GM19397 (cell line): ENCODE measurements around the gene SDR42E1.
"Not testable (repeated sequence)": the region's sequence is repeated elsewhere in the genome, so short reads cannot be mapped to it uniquely, and the experiment has no call there.

ENCODE experiments used
- ATAC-seq: cut with Tn5 transposase; IDR thresholded peaks from one replicate; pipeline ENCODE4 v1.9.1; 2021; ENCODE audit warnings: mild to moderate bottlenecking, moderate library complexity; ENCODE audit not compliant: unreplicated experiment

The SDR42E1 gene

DNA sequence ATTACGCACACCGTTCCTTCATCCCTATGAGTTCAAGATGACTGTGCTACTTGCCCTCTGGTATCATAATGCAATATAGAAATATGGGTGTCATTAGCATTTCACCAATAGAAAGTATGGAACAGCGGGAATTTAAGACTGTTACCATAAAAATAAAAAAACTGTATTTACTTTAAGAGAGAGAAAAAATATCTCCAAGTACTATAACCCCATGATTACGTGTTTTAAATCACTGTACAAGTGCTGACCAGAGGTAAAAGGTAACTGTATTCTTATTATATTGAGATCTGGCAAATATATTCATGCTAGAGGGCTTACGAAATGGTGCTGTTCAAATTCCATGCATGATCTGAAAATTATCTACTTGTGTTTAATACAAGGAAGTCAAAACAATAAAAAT lies 5.2 kb downstream of the SDR42E1 start:
- ATAC-seq: no peak

DNA sequence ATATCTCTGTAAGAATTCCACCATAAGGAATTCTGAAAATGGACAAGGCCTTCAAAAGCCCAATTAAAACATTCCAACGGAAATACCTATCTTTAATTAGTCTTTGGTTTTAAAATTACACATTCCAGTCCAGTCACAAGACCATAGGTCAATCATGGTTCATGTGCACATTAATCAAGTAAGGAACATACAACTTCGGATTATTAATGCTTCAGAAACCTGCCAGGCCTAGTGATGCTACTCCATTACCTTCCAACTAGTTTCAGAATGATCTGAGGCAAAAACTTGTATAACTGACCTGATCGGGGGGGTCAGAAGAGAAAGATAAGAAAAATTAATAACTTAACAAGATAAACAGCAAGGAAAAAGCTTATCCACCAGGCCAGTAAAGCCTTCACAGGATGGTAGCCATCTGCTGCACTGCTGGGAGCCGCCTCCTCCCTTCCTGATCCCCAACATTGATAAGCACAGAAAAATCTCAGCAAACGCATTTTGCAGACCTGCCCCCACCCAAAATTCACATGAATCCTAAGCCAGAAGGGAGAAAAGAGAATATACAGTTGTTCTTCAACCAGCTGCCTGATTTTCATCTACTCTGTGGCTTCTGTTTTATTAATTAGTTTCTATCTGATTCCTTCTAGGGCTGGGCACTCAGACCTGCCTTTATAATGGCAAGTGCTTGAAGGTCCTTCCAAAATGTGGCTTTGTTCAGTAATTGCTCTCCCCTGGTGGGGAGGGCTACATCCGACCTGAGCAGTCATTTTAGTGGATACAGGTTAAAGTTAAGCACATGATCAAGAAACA lies 6.0 kb downstream of the SDR42E1 start:
- no peak for ATAC-seq

DNA sequence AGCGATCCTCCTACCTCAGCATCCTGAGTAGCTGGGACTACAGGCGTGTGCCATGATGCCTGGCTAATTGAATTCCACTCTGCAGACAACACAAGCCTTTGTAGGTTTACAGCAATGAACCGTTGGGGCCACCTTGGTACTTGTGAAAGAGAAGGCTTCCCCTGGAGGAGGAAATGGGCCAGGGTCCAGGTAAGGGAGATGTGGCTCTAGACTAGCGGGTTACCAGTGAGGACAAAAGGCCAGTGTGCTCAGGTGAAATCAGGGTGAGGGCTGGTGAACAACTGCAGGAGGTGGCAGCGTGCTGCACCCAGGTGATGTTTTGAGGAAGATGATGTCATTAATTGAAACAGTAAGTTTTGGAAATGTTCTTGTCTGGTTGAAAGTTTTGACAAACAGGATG lies 6.7 kb downstream of the SDR42E1 start:
- no peak for ATAC-seq

DNA sequence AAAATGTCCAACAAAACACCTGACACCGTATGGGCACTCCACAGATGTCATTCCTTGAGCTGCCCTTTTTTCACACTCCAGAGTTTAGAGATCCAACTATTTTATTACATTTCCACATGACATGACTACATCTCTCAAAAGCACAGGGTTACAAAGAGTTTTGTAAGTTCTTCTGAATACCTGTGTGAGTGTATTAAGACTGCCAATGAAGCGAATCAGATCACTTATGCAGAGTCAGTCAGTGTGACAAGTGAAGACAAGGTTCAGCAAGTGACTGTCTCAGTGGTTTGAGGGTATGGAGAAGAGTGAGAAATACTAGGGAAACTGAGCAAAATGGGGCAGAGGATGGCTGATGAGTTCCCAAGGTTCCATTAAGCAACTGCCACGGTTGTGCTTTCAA lies 8.4 kb downstream of the SDR42E1 start:
- ATAC-seq: no peak

DNA sequence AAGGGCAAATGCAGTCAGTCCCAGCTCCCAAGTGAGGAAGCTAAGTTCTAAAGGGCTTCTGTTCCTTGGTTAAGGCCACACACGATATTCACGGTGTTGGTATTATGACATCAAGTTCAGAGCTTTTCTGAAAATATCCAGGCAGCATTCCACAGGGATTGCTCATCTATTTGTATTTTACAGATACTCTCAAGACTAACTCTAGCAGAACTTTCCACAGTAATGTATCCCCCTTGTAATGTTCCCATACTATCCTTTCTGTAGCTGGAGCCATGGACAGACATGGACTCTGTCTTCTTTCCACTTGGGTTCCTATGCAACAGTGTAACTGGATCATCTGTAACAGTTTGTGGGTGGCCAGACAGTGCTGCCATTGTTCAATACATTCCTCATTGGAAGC lies 13.5 kb downstream of the SDR42E1 start:
- ATAC-seq: no peak

DNA sequence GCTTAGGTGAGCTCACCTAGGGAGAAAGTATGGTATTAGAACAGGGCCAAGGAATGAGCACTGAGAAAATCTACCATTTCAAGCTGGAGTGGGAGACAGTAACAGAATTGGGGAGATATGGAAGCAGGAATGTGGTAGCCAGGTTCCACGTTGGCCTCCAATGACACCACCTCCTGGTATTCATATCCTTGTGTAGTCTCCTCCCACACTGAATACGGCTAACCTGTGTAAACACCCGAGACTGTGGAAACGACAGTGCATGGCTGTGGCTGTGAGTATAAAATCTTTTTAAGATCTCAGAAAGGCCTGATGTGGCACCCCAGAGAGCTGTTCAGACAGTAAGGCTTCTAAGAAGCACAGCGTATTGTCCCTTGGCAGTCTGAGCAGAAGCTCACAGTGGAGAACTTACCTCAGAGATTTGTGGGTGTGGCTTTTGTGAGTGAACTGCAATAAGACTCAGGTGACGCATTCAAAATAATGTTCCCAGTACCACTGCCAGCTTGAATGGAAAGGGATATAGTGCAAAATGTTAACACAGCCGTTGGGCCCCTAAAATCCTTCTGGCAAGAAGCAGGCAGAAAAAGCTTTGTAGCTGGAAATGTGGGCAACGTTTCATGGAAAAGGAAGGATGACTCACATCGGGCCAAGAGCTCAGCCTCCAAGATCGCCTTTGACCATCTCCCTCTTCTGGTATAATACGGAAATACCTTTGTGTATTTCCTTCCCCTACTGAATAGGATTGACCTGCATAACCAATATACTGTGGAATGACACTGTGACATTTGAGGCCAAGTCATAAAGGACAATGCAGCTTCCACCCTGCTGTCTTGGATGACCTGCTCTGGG lies 14.4 kb downstream of the SDR42E1 start:
- ATAC-seq: no peak

DNA sequence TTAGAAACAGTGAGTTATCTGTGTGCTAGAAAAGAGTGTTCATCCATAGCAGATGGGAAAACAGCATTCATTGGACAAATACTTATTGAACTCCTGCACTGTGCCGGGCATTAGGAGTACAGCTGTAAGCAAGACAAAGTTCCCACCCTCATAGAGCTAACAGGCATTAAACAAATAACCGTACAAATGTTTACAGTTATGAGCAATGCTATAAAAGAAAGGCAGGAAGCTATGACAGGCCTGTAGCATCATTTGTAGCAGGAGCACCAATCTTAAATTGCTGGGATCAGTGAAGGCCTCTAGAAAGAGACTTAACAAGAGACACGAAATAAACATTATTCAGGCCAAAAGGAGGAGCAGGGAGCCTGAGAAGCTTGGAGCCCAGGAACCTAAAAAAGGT lies 15.6 kb downstream of the SDR42E1 start:
- no peak for ATAC-seq

DNA sequence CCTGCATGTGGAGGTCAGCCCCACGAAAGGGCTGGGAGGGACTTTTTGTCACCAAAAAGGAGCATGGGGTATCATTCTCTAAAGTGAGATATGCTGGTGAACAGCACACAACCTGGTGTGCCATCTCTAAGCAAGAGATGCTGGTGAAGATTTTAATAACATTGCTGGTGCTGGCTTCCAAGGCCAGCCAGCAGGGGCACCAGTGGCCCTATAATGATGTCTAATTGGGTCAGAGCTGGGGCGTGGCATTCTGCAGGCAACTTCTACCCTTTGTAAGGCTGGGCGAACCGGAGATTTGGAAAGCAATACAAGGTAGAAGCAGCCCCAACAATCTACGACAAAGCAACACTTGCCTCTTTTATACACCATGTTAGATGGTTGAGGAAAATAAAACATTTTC lies 16.8 kb downstream of the SDR42E1 start:
- ATAC-seq: no peak

DNA sequence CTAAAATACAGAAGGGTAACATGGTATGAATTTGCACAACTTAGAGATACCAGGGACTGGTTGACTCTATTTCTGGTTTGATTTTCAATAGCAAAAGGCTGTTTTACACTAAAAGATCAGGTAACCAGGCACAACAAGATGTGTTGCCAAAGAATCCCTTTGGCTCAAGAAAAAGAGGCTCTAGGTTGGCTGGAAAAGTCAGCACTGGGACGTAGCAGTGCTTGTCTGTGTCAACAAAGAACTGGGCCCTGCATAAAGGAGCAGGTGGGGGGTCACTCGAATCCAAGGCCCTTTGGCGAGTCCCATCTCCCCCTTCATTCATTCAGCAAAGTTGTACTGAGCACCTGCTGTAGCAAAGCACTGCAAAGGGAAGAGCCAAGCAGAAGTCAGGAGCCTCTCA lies 18.4 kb downstream of the SDR42E1 start:
- no peak for ATAC-seq

DNA sequence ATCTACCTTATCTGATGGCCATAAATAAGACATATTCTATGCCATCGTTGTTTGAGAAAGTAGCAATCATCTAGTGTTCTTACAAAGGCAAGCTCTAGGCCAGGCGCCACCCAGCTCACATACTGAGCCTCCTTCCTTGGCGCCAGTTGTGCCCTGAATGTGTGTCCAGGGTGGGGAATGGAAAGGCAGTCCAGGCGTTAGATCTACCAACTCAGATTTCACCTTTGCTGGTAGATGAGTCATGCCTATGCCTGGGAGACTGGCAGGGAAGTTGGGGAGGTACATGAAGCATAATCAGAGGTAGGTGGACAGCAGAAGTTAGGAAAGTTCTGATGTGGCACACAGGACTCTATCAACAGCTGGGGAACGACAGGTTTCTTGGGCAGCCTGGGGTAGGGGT lies 23.6 kb downstream of the SDR42E1 start:
- no peak for ATAC-seq

DNA sequence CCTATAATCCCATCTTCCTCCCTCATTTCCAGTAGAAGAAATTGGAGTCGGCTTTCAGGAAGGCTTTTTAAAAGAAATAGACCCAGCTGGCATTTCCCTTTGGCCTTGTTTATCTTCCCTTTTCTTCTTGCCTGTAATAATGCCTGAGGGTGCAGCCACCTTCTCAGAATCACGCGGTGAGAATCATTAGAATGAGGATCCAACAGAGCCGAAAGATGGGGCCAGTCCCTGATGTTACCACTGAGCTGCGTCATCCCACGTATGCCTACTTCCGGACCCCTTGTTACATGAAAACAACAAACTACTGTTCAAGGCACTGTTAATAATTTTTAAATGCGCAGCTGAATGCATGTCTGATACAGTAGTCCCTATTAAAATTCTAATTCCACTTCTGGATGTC lies 24.1 kb downstream of the SDR42E1 start:
- no peak for ATAC-seq

DNA sequence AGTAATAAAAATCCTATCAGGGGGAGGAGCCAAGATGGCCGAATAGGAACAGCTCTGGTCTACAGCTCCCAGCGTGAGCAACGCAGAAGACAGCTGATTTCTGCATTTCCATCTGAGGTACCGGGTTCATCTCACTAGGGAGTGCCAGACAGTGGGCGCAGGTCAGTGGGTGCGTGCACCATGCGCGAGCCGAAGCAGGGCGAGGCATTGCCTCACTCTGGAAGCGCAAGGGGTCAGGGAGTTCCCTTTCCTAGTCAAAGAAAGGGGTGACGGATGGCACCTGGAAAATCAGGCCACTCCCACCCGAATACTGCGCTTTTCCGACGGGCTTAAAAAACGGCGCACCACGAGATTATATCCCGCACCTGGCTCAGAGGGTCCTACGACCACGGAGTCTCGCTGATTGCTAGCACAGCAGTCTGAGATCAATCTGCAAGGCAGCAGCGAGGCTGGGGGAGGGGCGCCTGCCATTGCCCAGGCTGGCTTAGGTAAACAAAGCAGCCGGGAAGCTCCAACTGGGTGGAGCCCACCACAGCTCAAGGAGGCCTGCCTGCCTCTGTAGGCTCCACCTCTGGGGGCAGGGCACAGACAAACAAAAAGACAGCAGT lies 33.8 kb downstream of the SDR42E1 start:
- not testable (repeated sequence) for ATAC-seq

DNA sequence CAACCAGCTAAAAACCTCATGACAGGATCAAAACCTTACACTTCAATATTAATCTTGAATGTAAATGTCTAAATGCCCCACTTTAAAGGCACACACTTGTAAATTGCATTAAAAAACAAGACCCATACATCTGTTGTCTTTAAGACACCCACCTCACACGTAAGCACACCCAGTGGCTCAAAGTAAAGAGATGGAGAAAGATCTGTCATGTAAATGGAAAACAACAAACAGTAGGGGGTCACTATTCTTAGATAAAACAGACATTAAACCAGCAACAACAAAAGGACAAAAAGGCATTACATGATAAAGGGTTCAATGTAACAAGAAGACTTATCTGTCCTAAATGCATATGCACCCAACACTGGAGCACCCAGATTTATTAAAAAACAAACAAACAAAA lies 35.6 kb downstream of the SDR42E1 start:
- no peak for ATAC-seq

DNA sequence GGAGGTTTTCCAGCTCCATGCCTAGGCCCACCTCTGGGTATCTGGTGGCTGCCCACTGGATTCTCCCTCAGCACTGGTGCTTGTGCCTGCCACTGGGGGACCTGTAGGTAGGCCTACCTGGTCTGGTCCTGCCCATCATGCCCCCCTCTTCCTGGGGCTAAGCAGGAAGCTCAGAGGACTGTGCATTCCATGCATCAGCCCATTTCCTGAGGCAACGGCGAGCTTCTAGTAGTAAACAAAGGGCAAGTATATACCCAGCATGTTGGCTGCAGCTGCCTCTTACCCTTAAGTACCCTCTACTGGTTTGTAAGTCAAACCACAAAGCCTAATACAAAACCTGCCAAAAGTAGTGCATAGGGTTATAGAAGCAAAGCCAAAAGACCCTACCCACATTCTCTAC lies 37.5 kb downstream of the SDR42E1 start:
- ATAC-seq: no peak

DNA sequence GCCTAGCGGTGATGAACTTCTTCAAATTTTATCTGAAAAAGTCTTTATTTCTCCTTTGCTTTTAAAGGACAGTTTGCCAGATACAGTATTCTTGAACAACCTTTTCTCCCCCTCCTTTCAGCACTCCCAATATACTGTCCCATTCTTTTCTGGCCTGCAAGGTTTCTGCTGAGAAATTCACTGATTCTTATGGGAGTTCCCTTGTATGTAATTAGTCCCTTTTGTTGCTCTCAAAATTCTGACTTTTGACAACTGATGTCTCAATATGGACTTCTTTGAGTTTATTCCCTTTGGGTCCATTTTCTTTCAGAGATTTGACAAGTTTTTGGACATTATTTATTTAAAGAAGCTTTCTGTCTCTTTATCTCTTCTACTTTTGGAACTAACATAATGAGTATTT lies 39.4 kb downstream of the SDR42E1 start:
- ATAC-seq: no peak

DNA sequence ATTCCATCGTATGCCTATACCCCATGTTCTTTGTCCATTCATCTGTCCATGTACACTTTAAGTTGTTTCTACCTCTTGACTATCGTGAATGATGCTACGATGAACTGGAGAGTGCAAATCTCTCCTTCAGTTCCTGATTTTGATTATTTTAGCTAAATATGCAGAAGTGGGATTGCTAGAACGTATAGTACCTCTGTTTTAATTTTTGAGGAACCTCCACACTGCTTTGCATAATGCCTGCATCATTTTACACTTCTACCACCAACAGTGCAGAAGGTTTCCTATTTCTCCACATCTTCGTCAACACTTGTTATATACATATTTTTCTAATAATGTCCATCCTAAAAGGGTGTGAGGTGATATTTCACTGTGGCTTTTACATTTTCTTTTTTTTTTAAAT lies 43.9 kb downstream of the SDR42E1 start:
- ATAC-seq: no peak

DNA sequence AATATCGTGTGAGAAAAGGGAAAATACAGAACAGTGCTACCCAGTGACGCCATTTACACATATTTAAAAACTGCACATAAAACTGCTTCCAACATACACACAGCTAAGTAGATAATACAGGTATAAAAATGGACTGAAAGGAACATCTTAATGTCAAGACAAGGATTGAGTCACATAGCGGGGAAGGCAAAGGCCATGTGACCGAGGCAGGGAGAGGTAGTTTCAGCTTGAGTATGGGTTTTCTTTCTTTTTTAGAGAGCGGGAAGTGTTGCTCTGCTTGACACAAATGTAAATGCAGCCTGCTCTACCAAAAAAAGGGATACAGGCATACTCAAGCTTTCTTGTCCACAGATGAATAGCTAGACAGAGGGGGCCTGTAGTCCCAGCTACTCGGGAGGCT lies 46.5 kb downstream of the SDR42E1 start:
- no peak for ATAC-seq

DNA sequence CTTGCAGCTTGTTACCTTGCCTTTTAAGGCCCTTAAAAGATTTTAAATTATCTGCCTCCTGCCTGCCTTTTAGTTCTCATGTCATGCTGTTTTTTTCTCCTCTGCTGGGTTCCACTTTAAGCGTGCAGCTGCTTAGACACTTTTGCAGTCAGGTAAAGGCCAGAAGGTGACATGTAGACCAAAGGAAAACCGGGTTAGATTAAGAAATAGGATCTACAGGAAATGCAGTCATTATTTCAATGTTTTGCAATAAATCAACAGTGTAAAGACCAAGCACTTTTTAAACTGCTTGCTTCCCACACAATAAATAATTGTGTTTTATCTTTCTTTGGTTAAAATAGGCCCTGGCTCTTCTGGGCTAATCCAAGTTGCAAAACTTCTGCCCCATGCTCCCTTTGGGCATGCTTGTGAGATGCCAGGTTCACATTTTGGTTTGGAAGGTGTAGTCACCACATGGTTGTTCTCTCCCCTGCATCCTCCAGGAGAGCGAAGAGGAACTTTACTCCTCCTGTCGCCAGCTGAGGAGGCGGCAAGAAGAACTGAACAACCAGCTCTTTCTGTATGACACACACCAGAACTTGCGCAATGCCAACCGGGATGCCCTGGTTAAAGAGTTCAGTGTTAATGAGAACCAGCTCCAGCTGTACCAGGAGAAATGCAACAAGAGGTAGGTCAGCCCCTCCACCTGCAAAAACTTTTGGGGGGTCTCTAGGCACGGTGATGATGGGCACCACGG lies 54.9 kb downstream of the SDR42E1 start:
- ATAC-seq: no peak

DNA sequence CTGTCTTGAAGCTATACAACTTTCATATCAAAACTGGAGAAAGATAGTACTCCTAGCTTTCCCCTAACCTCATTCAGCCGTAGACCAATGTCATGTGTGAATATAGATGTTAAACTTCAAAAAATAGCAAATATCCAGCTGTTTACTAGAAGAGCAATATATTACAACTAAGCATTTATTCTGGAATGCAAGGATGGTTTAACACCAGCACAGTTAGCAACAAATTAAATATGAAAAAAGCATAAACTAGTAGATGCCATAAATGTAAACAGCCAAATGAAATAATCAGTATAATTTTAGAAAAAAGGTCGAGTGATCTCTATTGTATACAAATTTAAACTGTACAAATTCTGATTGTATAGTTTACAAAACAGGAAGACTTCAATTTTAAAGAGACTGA lies 59.7 kb downstream of the SDR42E1 start:
- no peak for ATAC-seq

DNA sequence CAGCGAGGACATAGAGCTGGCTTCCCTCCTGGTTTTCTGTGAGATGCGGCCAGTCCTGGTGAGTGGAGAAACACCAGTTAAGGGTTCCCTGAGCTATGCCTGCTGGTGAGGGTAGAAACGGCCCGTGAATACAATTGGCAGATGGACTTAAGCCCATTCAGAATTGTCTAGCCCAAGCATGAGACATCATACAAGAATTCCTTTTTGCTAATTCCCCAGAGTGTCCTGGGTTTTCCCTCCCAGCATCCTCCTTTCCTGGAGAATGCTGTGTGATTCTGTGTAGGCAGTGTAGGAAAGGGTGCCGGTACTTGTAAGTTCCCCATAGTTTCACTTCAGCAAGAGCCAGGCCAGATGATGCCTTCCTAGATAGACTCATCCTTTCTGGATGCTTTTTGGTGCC lies 65.1 kb downstream of the SDR42E1 start:
- ATAC-seq: no peak

DNA sequence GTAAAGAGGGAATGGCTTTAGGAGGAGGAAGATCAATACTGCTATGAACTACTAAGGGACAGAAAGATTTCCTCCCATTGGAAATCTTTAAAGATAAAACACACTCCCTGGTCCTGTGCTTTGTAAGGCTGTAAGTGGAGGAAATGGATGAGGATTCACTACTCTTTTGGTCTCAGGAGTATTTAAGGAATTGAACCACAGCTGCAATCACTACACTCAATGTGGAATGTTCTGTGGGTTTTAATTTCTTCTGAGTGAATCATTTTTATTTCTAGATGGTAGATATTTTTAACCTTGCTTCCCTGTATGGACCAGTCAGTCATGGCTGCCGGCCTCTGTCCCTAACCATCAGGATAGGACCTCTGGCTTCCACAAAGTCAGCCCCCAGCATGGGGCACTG lies 65.6 kb downstream of the SDR42E1 start:
- ATAC-seq: no peak
